ENCODE data around the gene MYOD1.

Gene MYOD1

DNA sequence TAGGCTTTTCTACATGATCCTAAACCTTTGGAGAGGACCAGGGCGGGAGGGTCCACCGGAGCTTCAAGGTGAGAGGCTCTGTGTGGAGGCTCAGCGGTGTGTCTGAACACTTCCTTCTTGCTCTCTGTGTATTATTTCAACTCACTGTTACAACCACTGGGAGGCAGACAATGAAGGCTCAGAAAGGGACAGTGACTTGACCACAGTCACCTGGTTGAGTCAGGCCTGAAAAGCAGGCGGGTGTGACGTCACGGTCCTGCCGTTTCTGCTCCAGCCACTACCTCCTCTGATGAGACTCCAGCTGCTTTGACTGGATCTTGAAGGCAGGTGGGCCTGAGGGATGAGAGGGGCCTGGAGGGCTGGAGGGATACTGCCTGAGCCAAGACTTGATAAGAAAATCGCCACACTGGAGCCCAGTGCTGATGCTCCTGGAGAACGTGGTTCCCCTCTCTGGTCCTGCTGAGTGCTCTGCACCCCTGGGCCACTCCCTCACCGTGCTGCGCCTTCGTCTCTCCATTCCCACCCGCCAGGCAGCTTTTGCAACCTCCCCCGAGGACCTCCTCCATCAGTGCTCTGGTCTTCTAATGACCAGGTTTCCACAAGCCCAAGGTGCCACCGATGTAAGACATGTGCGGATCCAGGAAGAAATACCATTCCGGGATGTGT is 43.1 kb downstream of the MYOD1 start:
- TF ChIP-seq, protein P1, sequence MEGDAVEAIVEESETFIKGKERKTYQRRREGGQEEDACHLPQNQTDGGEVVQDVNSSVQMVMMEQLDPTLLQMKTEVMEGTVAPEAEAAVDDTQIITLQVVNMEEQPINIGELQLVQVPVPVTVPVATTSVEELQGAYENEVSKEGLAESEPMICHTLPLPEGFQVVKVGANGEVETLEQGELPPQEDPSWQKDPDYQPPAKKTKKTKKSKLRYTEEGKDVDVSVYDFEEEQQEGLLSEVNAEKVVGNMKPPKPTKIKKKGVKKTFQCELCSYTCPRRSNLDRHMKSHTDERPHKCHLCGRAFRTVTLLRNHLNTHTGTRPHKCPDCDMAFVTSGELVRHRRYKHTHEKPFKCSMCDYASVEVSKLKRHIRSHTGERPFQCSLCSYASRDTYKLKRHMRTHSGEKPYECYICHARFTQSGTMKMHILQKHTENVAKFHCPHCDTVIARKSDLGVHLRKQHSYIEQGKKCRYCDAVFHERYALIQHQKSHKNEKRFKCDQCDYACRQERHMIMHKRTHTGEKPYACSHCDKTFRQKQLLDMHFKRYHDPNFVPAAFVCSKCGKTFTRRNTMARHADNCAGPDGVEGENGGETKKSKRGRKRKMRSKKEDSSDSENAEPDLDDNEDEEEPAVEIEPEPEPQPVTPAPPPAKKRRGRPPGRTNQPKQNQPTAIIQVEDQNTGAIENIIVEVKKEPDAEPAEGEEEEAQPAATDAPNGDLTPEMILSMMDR (IDR thresholded peaks at IDR 0.05; ENCODE audit: extremely low read depth, missing control alignments) = no peak
- DNase-seq (ENCODE audit: low spot score) = peak; percentile 49

DNA sequence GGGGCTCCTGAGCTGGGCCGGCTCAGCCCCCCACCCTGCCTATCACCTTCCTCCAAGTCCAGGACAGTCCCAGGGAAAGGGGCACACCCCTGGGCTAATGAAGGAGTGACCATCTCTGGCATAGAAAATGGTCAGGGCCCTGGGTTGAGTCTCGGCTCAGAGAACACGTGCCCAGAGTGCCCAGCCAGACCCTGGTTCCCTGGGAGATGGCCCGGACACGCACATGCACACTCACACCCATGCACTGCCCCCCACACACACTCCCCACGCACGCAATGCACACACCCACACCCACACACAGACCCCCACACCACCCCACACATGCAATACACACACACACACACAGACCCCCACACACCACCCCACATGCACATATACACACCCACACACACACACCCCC is 43.9 kb downstream of the MYOD1 start:
- TF ChIP-seq, protein P1 (IDR thresholded peaks at IDR 0.05; ENCODE audit: extremely low read depth, missing control alignments) = no peak
- no peak for DNase-seq (ENCODE audit: low spot score)

DNA sequence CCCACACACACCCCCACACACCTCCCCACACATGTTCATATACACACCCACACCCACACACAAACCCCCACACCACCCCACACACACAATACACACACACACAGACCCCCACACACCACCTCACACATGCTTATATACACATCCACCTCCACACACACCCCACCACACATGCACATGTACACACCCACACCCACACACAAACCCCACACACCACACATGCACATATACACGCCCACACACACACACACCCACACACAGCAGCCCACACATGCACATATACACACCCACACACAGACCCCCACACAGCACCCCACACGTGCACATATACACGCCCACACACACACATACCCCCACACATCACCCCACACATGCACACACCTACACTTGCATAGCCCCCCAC is 44.3 kb downstream of the MYOD1 start:
- no peak for DNase-seq (ENCODE audit: low spot score)
- TF ChIP-seq, protein P1 (IDR thresholded peaks at IDR 0.05; ENCODE audit: extremely low read depth, missing control alignments) = no peak

DNA sequence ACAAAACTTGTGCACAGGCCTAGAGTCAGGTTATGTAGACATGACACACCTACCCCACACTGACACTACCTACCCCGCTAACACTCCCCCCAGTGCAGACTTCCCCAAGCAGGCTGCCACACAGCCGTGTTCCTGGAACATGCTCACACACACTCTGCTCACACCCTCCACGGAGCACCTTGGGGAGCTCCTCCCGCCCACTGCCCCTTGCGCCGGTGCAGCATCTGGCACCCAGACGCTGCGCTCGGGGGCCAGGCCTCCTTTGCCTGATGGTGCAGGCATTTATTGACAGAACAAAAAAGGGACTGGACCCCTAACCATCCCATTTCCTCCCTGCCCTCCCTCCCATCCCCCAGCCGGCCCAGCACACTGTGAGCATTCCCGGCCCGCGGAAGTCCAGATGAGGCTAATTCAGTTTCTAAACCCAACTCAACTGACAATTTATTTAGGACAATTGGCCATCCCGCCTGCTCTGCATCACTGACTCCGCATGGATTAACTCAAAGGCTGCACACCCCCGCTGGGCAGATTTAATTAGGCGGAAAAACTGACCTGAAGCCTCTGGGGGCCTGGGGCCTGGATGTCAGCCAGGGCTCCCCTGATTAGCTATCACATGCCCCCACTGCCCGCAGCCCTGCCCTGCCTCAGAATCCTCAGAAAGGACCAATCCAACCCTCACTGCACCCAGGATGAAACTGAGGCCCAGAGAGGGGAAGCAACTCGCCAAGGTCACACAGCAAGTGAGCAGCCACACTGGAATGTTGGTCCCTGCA is 45.3 kb downstream of the MYOD1 start:
- TF ChIP-seq, protein P1 (IDR thresholded peaks at IDR 0.05; ENCODE audit: extremely low read depth, missing control alignments) = no peak
- DNase-seq (ENCODE audit: low spot score) = no peak

DNA sequence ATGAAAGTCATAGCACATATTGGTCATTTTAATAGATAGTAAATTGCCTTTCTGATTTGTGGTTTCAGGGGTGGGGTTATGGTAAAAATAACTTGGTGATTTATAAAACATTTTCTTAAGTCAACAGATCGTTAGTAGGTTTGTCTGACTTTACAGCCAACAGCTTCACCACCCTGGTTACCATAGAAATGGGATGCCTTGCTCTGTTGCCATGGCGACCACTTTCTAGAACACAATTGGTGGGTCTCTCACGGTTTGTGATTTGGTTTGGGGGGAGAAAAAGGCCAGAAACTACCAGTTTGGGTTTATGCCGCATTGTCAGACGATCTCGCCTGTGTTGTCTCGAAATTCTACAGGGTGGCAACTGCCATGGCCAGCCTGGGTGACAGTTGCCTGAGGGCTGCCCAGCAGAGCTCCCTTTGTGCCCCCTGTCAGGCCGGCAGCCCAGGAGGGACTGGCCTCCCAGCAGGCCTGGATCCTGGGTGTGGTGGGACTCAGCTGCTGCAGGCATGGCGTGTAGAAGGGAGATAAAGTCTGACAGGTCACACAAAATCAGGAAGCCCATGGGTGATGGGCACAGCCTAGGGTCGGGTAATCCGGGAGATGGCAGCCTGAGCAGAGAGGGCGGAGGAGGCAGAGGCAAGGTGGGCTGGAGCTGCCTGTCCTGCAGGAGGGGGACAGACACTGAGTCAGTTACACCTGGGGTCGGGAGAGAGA is 46.1 kb downstream of the MYOD1 start:
- DNase-seq (ENCODE audit: low spot score) = no peak
- TF ChIP-seq, protein P1 (IDR thresholded peaks at IDR 0.05; ENCODE audit: extremely low read depth, missing control alignments) = no peak

DNA sequence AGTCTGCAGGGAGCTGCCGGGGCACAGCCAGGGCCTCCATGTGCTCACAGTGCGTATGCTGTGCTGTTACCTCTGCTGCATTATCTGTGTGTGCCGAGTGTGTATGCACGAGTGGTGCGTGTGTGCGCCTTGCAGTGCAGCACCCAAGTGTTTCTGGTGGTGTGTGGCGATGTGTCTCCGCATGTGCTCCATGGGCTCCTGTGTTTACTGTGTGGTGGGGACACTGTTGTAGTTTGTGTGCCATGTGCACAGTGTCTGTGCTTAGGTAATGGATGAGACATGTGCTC is 46.6 kb downstream of the MYOD1 start:
- no peak for DNase-seq (ENCODE audit: low spot score)
- TF ChIP-seq, protein P1 (IDR thresholded peaks at IDR 0.05; ENCODE audit: extremely low read depth, missing control alignments) = no peak

DNA sequence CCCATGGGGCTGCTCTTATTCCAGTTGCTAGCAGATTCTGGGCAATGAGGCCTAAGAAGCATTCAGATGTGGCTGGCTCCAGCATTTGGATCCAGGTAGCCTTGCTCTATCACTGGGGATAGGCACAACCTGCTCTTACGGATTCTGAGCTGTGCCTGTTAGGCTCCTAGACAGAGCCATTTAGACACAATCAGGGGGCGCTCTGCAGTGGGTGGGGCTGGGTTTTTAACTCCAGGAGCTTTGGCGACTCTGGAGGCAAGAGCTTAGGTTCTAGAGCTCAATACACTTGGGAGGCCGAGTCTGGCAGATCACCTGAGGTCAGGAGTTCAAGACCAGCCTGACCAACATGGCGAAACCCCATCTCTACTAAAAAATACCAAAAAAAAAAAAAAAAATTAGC is 47.2 kb downstream of the MYOD1 start:
- DNase-seq (ENCODE audit: low spot score) = no peak
- TF ChIP-seq, protein P1 (IDR thresholded peaks at IDR 0.05; ENCODE audit: extremely low read depth, missing control alignments) = peak; percentile 9
